Prostate gland (tissue), 2 donors: ENCODE results near the gene CCL13. TPM values are rescaled to one million over a fixed set of nuclear protein-coding genes. Genes with fewer than 3 reads are reported as not detected.

ENCODE experiments used
- DNase-seq: peaks from one replicate; pipeline ENCODE4 v3.0.0-alpha.2; 2019; ENCODE audit warnings: low spot score
- H3K27ac ChIP-seq, 2 donors: fragments of 200-600 bp; sonication (generic); 2 replicates each; pipeline ENCODE4 v1.5.1; 2017 to 2019
- H3K27me3 ChIP-seq: fragments of 200-600 bp; sonication (generic); replicated peaks from 2 replicates; pipeline ENCODE4 v1.5.1; 2019; ENCODE audit not compliant: insufficient read depth
- H3K36me3 ChIP-seq, 2 donors: fragments of 200-600 bp; sonication (generic); 1 replicate in 1 of 2; 2 replicates in 1 of 2; pipeline versions ENCODE4 v1.5.1 to v1.8.1; 2017 to 2019
- H3K4me1 ChIP-seq: fragments of 200-600 bp; sonication (generic); replicated peaks from 2 replicates; pipeline ENCODE4 v1.5.1; 2019
- H3K4me3 ChIP-seq, 2 donors: fragments of 200-600 bp; sonication (generic); 2 replicates each; pipeline ENCODE4 v1.5.1; 2017 to 2019
- H3K9me3 ChIP-seq: fragments of 200-600 bp; sonication (generic); 2 replicates; pipeline ENCODE4 v1.5.1; 2017
- CTCF ChIP-seq, 4 experiments: fragments of 200-600 bp in 2 of 4; fragments of 450-650 bp in 2 of 4; sonication (generic) in 2 of 4; IDR thresholded peaks; 1 replicate in 3 of 4; 2 replicates in 1 of 4; pipeline ENCODE4 v1.5.1; 2016 to 2019; ENCODE audit warnings: antibody characterized with exemption in 4 of 4, mild to moderate bottlenecking in 2 of 4, moderate library complexity in 2 of 4
- POLR2A ChIP-seq: fragments of 450-650 bp; IDR thresholded peaks from one replicate; pipeline ENCODE4 v1.6.1; 2016; ENCODE audit warnings: antibody characterized with exemption, mild to moderate bottlenecking
- POLR2AphosphoS5 ChIP-seq: sonication (generic); formaldehyde crosslinking; IDR thresholded peaks from one replicate; pipeline ENCODE4 v1.6.1; 2017; ENCODE audit warnings: antibody characterized with exemption
- WGBS: methylation state at CpG from one replicate; pipeline ENCODE4 v1.1.5; 2018; 5-methylcytosine and 5-hydroxymethylcytosine counted together
- intact Hi-C: fragments of 100-400 bp; cut with DNase I; formaldehyde crosslinking; loops from one replicate; pipeline ENCODE4 v1.14.2; 2022
- total RNA-seq, 2 donors: library from RNA; depleted of rRNA; stranded (reverse); fragments of >200 nt; gene quantifications; one replicate each; pipeline ENCODE4 v1.1.0, GENCODE V29; 2016

CCL13 gene
- total RNA-seq, result not detected

- no peak within 1 kb of the TSS for H3K27ac ChIP-seq
- intact Hi-C loops, result loop anchor here (10.0 kb wide), 1 partner anchor 101 kb away; the partner anchor contains the start of gene CCL2
- 92% methylated on average over 5 of the region's 5 CpGs for WGBS
- no peaks in the 10 kb centered on the region for H3K9me3 ChIP-seq
- no peaks in the 10 kb centered on the region for H3K36me3 ChIP-seq
- TF ChIP-seq POLR2A, result no peak
- no peak for TF ChIP-seq CTCF (IDR thresholded peaks at IDR 0.05)
- no peak for TF ChIP-seq POLR2AphosphoS5
- H3K4me1 ChIP-seq, result no peaks in the 10 kb centered on the region
- H3K27me3 ChIP-seq, result no peaks in the 10 kb centered on the region
- H3K4me3 ChIP-seq, result no peak within 1 kb of the TSS
- DNase-seq, result no peak
Measured at GRCh38 chr17:34356194-34356593, at the start of gene CCL13. TSS of gene CCL13 (plus strand) at chr17:34356480. CDS start at chr17:34356527, 47 bp downstream.

DNA sequence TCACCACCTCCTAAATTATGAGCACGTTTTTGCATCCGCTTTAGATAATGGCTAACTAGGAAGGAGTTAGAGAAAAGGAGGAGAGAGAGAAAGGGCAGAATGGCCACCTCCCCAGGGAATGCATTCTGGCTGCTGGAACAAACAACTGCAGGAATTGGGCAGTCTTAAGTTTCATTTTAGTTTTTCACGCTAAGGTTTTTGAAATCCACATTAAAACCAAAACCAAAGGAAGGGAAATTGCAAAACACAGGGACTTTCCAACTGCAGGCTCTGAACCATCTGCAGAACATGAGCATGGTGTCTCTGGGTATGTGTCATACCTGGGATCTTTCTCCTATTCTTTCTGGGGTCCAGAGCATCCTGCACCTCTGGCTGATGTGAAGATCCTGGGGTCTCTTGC, 49.2 kb upstream of the CCL13 start:
- Histone ChIP-seq H3K4me3 (no peak overlapping the region), H3K27ac (no peak overlapping the region), H3K9me3 (no peaks in the 10 kb centered on the region), H3K36me3 (no peaks in the 10 kb centered on the region), H3K27me3 (no peaks in the 10 kb centered on the region), H3K4me1 (no peaks in the 10 kb centered on the region)
- intact Hi-C loops, result loop anchor here (2.0 kb wide), 1 partner anchor 106 kb away; no protein-coding TSS in a partner anchor
- 41% methylated on average over 3 of the region's 3 CpGs for WGBS
- no peak for TF ChIP-seq POLR2AphosphoS5
- no peak for TF ChIP-seq POLR2A
- no peak for TF ChIP-seq CTCF (IDR thresholded peaks at IDR 0.05)
- DNase-seq, result no peak

GRCh38 chr17:34308371-34308770, 47.9 kb upstream of the CCL13 start:
- H3K9me3 ChIP-seq, result no peaks in the 10 kb centered on the region
- no peaks in the 10 kb centered on the region for H3K4me1 ChIP-seq
- no peak overlapping the region for H3K27ac ChIP-seq
- no peaks in the 10 kb centered on the region for H3K36me3 ChIP-seq
- intact Hi-C loops, result no loop called here
- no peaks in the 10 kb centered on the region for H3K27me3 ChIP-seq
- DNase-seq, result no peak
- no peak overlapping the region for H3K4me3 ChIP-seq
- TF ChIP-seq CTCF (IDR thresholded peaks at IDR 0.05) (no peak), POLR2A (no peak), POLR2AphosphoS5 (no peak)

- H3K4me3 ChIP-seq, result no peak overlapping the region
- DNase-seq, result no peak
- H3K4me1 ChIP-seq, result no peaks in the 10 kb centered on the region
- intact Hi-C loops, result no loop called here
- no peak for TF ChIP-seq POLR2A
- no peak for TF ChIP-seq CTCF (IDR thresholded peaks at IDR 0.05)
- TF ChIP-seq POLR2AphosphoS5, result no peak
- H3K36me3 ChIP-seq, result no peaks in the 10 kb centered on the region
- no peaks in the 10 kb centered on the region for H3K9me3 ChIP-seq
- WGBS, result 64% methylated on average over 7 of the region's 7 CpGs
- no peaks in the 10 kb centered on the region for H3K27me3 ChIP-seq
- H3K27ac ChIP-seq, result no peak overlapping the region
Measured at GRCh38 chr17:34311291-34311690, 45.0 kb upstream of the CCL13 start.

DNA sequence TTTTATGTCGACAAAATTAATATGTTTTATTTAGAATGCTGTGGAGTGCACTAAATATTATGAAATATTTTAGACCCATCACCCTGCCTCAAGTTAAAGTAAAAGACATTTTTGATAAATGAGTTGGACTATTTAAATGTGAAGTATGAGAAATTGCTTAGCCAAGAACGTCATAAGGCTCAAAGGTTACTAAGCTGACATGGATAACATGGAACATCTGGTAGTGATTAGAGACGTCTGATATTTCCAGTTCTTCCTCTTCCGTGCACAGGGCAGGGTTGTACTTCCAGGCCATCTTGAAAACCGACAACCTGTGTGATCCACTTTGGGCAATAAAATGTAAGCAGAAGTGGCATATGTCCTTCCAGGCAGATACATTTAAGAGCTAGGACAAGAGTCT, 44.2 kb upstream of the CCL13 start:
- H3K4me1 ChIP-seq, result no peaks in the 10 kb centered on the region
- WGBS, result 50% methylated on average over 5 of the region's 5 CpGs
- no peak overlapping the region for H3K4me3 ChIP-seq
- H3K36me3 ChIP-seq, result no peaks in the 10 kb centered on the region
- no peak overlapping the region for H3K27ac ChIP-seq
- TF ChIP-seq POLR2A, result no peak
- no peak for TF ChIP-seq POLR2AphosphoS5
- no peak for TF ChIP-seq CTCF (IDR thresholded peaks at IDR 0.05)
- H3K9me3 ChIP-seq, result no peaks in the 10 kb centered on the region
- intact Hi-C loops, result no loop called here
- no peaks in the 10 kb centered on the region for H3K27me3 ChIP-seq
- DNase-seq, result no peak
